ENCODE measurements around the gene NDUFS8.

Gene NDUFS8

DNA sequence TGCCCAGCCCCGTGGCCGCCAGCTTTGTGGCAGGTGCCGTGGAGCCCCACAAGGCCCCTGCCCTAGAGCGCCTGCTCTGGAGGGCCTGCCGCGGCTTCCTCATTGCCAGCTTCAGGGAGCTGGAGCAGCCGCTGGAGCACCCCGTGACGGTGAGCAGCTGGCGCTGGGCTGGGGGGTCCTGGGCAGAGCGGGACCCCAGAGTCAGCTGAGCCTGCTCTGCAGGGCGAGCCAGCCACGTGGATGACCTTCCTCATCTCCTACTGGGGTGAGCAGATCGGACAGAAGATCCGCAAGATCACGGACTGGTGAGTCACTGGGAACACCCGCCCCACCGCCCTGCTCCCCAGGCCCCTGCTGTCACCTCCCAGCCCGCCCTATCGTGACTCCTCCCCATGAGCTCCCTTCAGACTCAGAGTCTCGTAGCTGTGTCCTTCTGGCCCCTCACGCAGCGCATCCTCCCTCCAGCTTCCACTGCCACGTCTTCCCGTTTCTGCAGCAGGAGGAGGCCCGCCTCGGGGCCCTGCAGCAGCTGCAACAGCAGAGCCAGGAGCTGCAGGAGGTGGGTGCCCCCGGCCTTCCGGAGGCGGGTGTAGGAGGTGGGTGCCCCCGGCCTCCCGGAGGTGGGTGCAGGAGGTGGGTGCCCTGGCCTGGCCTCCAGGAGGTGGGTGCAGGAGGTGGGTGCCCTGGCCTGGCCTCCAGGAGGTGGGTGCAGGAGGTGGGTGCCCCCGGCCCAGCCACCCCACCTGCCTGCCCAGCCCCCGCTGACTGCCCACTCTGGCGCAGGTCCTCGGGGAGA, 13.1 kb downstream of the NDUFS8 start:
- TF ChIP-seq, protein P1, sequence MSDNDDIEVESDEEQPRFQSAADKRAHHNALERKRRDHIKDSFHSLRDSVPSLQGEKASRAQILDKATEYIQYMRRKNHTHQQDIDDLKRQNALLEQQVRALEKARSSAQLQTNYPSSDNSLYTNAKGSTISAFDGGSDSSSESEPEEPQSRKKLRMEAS (IDR thresholded peaks at IDR 0.05) = no peak

DNA sequence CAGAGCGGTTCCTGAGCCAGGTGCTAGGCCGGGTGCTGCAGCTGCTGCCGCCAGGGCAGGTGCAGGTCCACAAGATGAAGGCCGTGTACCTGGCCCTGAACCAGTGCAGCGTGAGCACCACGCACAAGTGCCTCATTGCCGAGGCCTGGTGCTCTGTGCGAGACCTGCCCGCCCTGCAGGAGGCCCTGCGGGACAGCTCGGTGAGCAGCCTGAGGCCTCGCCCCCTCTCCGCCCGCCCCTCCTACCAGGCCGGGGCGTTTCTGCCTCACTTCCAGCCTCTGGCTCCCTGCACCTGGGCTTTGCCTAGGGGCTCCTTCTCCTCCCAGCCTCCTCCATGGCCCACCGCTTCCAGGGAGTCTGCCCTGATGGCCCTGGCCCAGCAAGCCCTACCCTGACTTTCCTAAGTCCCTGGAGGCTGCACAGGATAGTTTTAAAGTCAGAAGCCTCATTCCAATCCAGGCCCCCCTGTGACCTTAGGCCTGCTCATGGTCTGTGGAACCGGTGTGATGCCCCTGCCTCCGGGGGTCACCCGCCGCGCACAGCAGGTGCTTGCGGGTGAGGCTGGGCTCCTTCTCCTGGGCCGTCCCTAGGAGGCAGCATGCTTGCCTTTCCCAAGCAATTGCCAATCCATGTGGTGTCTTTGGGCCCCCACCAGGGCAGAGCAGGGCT, 13.8 kb downstream of the NDUFS8 start:
- TF ChIP-seq, protein P2, sequence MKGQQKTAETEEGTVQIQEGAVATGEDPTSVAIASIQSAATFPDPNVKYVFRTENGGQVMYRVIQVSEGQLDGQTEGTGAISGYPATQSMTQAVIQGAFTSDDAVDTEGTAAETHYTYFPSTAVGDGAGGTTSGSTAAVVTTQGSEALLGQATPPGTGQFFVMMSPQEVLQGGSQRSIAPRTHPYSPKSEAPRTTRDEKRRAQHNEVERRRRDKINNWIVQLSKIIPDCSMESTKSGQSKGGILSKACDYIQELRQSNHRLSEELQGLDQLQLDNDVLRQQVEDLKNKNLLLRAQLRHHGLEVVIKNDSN (IDR thresholded peaks at IDR 0.05) = no peak
- TF ChIP-seq CREB1 (IDR thresholded peaks at IDR 0.05; ENCODE audit: low read depth) (no peak), EGR1 (IDR thresholded peaks at IDR 0.05) (no peak), CEBPB (IDR thresholded peaks at IDR 0.05) (no peak), TAF1 (IDR thresholded peaks at IDR 0.05; ENCODE audit: low read depth) (no peak), YY1 (IDR thresholded peaks at IDR 0.05; ENCODE audit: low read depth) (no peak), RAD21 (IDR thresholded peaks at IDR 0.05; ENCODE audit: low read depth) (no peak; the same call in 1 of the 2 replicates), NFIC (IDR thresholded peaks at IDR 0.05) (no peak), TCF12 (IDR thresholded peaks at IDR 0.05; ENCODE audit: low read depth) (no peak), ZBTB7A (IDR thresholded peaks at IDR 0.05; ENCODE audit: low read depth) (no peak), EP300 (IDR thresholded peaks at IDR 0.05; ENCODE audit: borderline replicate concordance) (no peak), TEAD4 (IDR thresholded peaks at IDR 0.05) (no peak), FOXM1 (IDR thresholded peaks at IDR 0.05; ENCODE audit: borderline replicate concordance, low read depth) (no peak)
- TF ChIP-seq, protein P3, sequence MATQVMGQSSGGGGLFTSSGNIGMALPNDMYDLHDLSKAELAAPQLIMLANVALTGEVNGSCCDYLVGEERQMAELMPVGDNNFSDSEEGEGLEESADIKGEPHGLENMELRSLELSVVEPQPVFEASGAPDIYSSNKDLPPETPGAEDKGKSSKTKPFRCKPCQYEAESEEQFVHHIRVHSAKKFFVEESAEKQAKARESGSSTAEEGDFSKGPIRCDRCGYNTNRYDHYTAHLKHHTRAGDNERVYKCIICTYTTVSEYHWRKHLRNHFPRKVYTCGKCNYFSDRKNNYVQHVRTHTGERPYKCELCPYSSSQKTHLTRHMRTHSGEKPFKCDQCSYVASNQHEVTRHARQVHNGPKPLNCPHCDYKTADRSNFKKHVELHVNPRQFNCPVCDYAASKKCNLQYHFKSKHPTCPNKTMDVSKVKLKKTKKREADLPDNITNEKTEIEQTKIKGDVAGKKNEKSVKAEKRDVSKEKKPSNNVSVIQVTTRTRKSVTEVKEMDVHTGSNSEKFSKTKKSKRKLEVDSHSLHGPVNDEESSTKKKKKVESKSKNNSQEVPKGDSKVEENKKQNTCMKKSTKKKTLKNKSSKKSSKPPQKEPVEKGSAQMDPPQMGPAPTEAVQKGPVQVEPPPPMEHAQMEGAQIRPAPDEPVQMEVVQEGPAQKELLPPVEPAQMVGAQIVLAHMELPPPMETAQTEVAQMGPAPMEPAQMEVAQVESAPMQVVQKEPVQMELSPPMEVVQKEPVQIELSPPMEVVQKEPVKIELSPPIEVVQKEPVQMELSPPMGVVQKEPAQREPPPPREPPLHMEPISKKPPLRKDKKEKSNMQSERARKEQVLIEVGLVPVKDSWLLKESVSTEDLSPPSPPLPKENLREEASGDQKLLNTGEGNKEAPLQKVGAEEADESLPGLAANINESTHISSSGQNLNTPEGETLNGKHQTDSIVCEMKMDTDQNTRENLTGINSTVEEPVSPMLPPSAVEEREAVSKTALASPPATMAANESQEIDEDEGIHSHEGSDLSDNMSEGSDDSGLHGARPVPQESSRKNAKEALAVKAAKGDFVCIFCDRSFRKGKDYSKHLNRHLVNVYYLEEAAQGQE (IDR thresholded peaks at IDR 0.05; ENCODE audit: low read depth) = no peak
- TF ChIP-seq, protein P1 (IDR thresholded peaks at IDR 0.05) = no peak

DNA sequence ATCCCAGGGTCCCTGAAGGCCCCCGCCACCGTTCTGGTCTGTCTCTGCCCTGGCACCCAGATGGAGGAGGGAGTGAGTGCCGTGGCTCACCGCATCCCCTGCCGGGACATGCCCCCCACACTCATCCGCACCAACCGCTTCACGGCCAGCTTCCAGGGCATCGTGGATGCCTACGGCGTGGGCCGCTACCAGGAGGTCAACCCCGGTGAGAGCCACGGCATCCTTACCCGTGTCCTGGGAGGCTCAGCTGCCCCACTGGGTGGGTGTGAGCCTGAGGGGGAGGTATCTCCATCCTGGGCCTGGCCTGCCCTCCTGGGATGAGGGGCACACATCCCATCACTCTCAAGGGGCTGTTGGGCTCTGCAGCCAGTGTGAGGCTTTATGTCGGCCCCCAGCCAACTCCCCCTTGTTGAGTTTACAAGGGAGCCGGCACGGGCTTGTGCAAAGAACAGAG, 14.4 kb downstream of the NDUFS8 start:
- no peak for TF ChIP-seq EP300 (IDR thresholded peaks at IDR 0.05; ENCODE audit: borderline replicate concordance)
- TF ChIP-seq TAF1 (IDR thresholded peaks at IDR 0.05; ENCODE audit: low read depth) = no peak
- TF ChIP-seq CREB1 (IDR thresholded peaks at IDR 0.05; ENCODE audit: low read depth) = no peak
- no peak for TF ChIP-seq YY1 (IDR thresholded peaks at IDR 0.05; ENCODE audit: low read depth)
- TF ChIP-seq, protein P3 (IDR thresholded peaks at IDR 0.05; ENCODE audit: low read depth) = no peak
- no peak for TF ChIP-seq FOXM1 (IDR thresholded peaks at IDR 0.05; ENCODE audit: borderline replicate concordance, low read depth)
- TF ChIP-seq, protein P2 (IDR thresholded peaks at IDR 0.05) = no peak

DNA sequence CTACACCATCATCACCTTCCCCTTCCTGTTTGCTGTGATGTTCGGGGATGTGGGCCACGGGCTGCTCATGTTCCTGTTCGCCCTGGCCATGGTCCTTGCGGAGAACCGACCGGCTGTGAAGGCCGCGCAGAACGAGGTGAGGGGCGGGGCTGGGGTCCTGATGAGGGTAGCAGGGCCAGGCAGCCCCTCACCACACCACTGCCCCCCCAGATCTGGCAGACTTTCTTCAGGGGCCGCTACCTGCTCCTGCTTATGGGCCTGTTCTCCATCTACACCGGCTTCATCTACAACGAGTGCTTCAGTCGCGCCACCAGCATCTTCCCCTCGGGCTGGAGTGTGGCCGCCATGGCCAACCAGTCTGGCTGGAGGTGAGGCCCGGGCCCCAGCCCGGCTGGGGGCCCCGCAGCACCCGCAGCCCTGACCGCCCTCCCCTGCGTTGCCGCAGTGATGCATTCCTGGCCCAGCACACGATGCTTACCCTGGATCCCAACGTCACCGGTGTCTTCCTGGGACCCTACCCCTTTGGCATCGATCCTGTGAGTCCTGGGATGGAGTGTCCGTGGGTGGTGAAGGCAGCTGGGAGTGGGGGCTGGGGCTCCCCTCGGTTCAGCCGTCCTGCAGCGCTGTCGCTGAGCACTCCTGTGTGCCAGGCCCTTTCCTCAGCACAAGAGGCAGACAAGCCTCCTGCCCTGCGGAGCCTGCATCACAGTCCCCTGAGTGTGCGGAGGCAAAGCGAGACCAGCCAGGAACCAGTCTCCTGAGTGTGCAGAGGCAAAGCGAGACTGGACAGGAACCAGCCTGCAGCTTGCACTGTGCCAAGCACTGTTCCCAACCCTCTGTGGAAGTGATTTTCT, 17.2 kb downstream of the NDUFS8 start:
- no peak for TF ChIP-seq CREB1 (IDR thresholded peaks at IDR 0.05; ENCODE audit: low read depth)
- TF ChIP-seq, protein P3 (IDR thresholded peaks at IDR 0.05; ENCODE audit: low read depth) = no peak
